ENCODE results near the gene EIF3B. TPM values are rescaled to one million over a fixed set of nuclear protein-coding genes. Genes with fewer than 3 reads are reported as not detected.
A peak's percentile ranks its signal among the peaks of the same experiment; 100 is the strongest.

EIF3B gene
- total and polyA plus RNA-seq, 4 donors, result 82.5 to 133 (median 96.0) TPM

DNA sequence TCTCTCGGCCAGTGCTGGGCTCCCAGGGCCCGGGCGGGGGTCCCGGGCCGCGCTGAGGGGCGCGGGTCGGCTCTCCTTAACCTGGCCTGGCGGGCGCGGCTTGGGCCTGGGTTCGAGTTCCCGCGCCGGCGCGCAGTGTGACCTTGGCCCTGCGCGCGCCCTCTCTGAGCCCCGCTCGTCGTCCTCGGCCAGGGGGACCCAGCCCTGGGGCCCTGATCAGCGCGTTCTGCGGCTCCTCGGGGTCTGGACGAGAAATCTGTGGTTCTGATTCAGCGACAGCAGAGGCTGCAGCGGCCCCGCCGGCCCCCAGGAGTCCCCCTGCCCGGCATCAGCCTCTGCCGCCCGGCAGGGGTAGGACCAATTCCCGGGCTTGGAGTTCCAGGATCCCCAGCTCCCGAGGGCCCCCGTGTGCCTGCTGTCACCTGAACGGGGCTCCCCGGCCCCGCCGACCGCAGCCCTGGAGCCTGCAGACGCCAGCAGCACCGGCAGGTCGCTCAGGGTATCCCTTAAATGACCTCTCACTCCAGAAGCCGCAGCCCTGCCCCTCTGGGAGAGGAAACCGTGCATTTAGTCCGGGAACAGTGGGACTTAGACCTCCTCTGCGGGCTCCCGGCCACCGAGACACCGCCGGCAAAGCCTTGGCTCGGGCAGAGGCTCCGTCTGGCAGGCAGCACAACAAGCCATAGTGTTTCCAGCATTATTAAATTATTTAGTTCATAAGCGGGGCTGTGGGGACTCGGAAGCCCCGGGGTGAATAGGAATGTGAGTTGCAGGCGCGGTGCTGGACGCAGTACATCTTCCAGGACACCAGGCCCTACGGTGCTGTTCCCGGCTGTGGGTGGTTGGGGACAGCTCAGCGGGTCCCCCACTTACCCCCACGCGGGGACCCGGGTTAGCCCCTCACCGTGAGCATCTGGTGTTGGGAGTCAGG is 49.4 kb downstream of the EIF3B start:
- H3K27ac ChIP-seq (ENCODE audit: low read depth in 1 of 2, low read length in 1 of 2), result peak overlapping the region; percentile 61 to 89
- H3K4me3 ChIP-seq, result peak overlapping the region; percentile 62
- no peaks in the 10 kb centered on the region for H3K9me3 ChIP-seq (ENCODE audit: control insufficient read depth in 4 of 4, insufficient read depth in 3 of 4, low read length in 3 of 4)
- WGBS, 2 donors, result 1 to 2% methylated on average over 45 to 71 of the region's 71 CpGs
- no peak for TF ChIP-seq CTCF (IDR thresholded peaks at IDR 0.05; ENCODE audit: control extremely low read depth, extremely low read depth)
- DNase-seq (peak; percentile 35 to 42 (median 40)), ATAC-seq (ENCODE audit: insufficient read depth, low FRiP score) (peak; percentile 10)
- H3K27me3 ChIP-seq (ENCODE audit: control insufficient read depth in 3 of 3, insufficient read depth in 3 of 3, low read length in 2 of 3), result no peaks in the 10 kb centered on the region
- H3K9ac ChIP-seq (ENCODE audit: insufficient read depth in 1 of 2, low read length in 2 of 2), result peak overlapping the region in 1 of 2 donors; percentile 32
- H3K36me3 ChIP-seq (ENCODE audit: control insufficient read depth in 4 of 4, insufficient read depth in 4 of 4, low read length in 4 of 4), result no peaks in the 10 kb centered on the region
- peaks cover 2 to 31% (median 16%) of the 10 kb centered on the region in 5 donors for H3K4me1 ChIP-seq (ENCODE audit: control insufficient read depth in 5 of 5, insufficient read depth in 5 of 5, low read length in 5 of 5)

- Histone ChIP-seq H3K27ac (ENCODE audit: low read depth in 1 of 2, low read length in 1 of 2) (peak overlapping the region in 1 of 2 donors; percentile 13), H3K36me3 (ENCODE audit: control insufficient read depth in 4 of 4, insufficient read depth in 4 of 4, low read length in 4 of 4) (no peaks in the 10 kb centered on the region), H3K9me3 (ENCODE audit: control insufficient read depth in 4 of 4, insufficient read depth in 3 of 4, low read length in 3 of 4) (no peaks in the 10 kb centered on the region), H3K4me1 (ENCODE audit: control insufficient read depth in 5 of 5, insufficient read depth in 5 of 5, low read length in 5 of 5) (peaks cover 2 to 28% (median 14%) of the 10 kb centered on the region in 5 donors), H3K27me3 (ENCODE audit: control insufficient read depth in 3 of 3, insufficient read depth in 3 of 3, low read length in 2 of 3) (no peaks in the 10 kb centered on the region), H3K4me3 (peak overlapping the region; percentile 62), H3K9ac (ENCODE audit: insufficient read depth in 1 of 2, low read length in 2 of 2) (peak overlapping the region in 1 of 2 donors; percentile 49)
- no peak for DNase-seq
- ATAC-seq (ENCODE audit: insufficient read depth, low FRiP score), result no peak
- 22 to 42% methylated on average over 12 of the region's 12 CpGs for WGBS, 2 donors
- TF ChIP-seq CTCF (IDR thresholded peaks at IDR 0.05; ENCODE audit: control extremely low read depth, extremely low read depth), result no peak
These were observed 50.1 kb downstream of the EIF3B start for GRCh38 chr7:2404714-2405119.

- WGBS, 2 donors, result 72 to 78% methylated on average over 10 of the region's 10 CpGs
- no peak overlapping the region for H3K9ac ChIP-seq (ENCODE audit: insufficient read depth in 1 of 2, low read length in 2 of 2)
- no peak for TF ChIP-seq CTCF (IDR thresholded peaks at IDR 0.05; ENCODE audit: control extremely low read depth, extremely low read depth)
- no peak overlapping the region for H3K27ac ChIP-seq (ENCODE audit: low read depth in 1 of 2, low read length in 1 of 2)
- H3K4me3 ChIP-seq, result no peak overlapping the region
- peaks cover 0 to 23% (median 13%) of the 10 kb centered on the region in 5 donors for H3K4me1 ChIP-seq (ENCODE audit: control insufficient read depth in 5 of 5, insufficient read depth in 5 of 5, low read length in 5 of 5)
- DNase-seq, result no peak
- H3K27me3 ChIP-seq (ENCODE audit: control insufficient read depth in 3 of 3, insufficient read depth in 3 of 3, low read length in 2 of 3), result no peaks in the 10 kb centered on the region
- no peaks in the 10 kb centered on the region for H3K36me3 ChIP-seq (ENCODE audit: control insufficient read depth in 4 of 4, insufficient read depth in 4 of 4, low read length in 4 of 4)
- ATAC-seq (ENCODE audit: insufficient read depth, low FRiP score), result no peak
- no peaks in the 10 kb centered on the region for H3K9me3 ChIP-seq (ENCODE audit: control insufficient read depth in 4 of 4, insufficient read depth in 3 of 4, low read length in 3 of 4)
These were observed 50.6 kb downstream of the EIF3B start for GRCh38 chr7:2405201-2405600.

Data from lung (tissue), 12 donors.